PC-3 (cell line): ENCODE data around the gene SLC17A2.

Experiments used
- CTCF ChIP-seq: fragments of 300-600 bp; sonication (generic); conservative IDR thresholded peaks from 2 replicates; pipeline ENCODE4 v1.5.1; 2017; ENCODE audit warnings: antibody characterized with exemption, low read depth, mild to moderate bottlenecking, low read length
- EZH2 ChIP-seq: fragments of 300-600 bp; sonication (generic); IDR thresholded peaks from one replicate; pipeline ENCODE4 v1.6.1; 2017; ENCODE audit warnings: antibody characterized with exemption, mild to moderate bottlenecking, low read length; ENCODE audit not compliant: unreplicated experiment
- EZH2phosphoT487 ChIP-seq: fragments of 300-600 bp; sonication (generic); IDR thresholded peaks from 2 replicates; pipeline ENCODE4 v1.6.1; 2018; ENCODE audit warnings: mild to moderate bottlenecking, antibody characterized with exemption, low read length, borderline replicate concordance

GRCh38 chr6:25953733-25954132, 23.2 kb upstream of the SLC17A2 start:
- no peak for TF ChIP-seq CTCF
- TF ChIP-seq EZH2, result no peak
- TF ChIP-seq EZH2phosphoT487, result no peak
